ENCODE measurements around the gene KRT84. TPM values are rescaled to one million over a fixed set of nuclear protein-coding genes. Genes with fewer than 3 reads are reported as not detected.

Gene KRT84
- total RNA-seq (2014; rRNA removed; shearing (Covaris generic); ENCODE audit: low replicate concordance): not detected in 2 replicates

DNA sequence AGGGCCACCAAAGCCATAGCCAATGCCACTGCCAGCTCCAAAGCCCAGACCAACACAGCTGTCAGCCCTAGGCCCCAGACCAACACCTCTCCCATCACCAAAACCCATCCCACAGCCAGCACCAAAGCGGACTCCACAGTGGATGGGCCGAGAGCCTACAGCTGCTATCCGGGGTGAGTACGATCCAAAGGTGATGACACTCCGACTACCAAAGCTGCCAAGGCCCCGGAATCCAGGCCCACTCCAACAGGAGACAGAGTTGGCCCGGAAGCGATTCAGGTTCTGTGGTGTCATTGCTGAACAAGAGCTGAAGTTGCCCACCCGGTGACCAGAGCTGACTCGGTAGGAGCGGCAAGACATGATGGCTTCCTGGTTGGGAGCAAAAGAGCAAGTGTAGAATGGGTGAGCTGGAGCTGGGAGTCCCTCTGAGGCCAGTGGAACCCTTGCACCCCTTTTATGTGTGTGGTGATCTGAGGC, at the start of gene KRT84:
Gene KRT84, minus strand, starts transcription at position 427 of the 477 bp plus-strand sequence. Its CDS starts 67 bp downstream, at position 360.
- no peak for DNase-seq (ENCODE audit: low read depth)
- in situ Hi-C loops (cut with HindIII; ENCODE audit: low pct_unique_long_range_greater_than_20kb, low sequenced_read_pairs): no loop called here

GRCh38 chr12:52434760-52435530, 49.5 kb upstream of the KRT84 start:
- no peak for DNase-seq (ENCODE audit: low read depth)

GRCh38 chr12:52434081-52434733, 48.8 kb upstream of the KRT84 start, which contains the start of gene KRT75:
Gene KRT75, minus strand, starts transcription at chr12:52434371. Its CDS starts 67 bp downstream, at chr12:52434304.
- DNase-seq (ENCODE audit: low read depth): no peak
- in situ Hi-C loops (cut with HindIII; ENCODE audit: low pct_unique_long_range_greater_than_20kb, low sequenced_read_pairs): no loop called here

More at GRCh38 chr12:52434760-52435530, 49.5 kb upstream of the KRT84 start:
- in situ Hi-C loops (cut with HindIII; ENCODE audit: low pct_unique_long_range_greater_than_20kb, low sequenced_read_pairs): no loop called here

DNA sequence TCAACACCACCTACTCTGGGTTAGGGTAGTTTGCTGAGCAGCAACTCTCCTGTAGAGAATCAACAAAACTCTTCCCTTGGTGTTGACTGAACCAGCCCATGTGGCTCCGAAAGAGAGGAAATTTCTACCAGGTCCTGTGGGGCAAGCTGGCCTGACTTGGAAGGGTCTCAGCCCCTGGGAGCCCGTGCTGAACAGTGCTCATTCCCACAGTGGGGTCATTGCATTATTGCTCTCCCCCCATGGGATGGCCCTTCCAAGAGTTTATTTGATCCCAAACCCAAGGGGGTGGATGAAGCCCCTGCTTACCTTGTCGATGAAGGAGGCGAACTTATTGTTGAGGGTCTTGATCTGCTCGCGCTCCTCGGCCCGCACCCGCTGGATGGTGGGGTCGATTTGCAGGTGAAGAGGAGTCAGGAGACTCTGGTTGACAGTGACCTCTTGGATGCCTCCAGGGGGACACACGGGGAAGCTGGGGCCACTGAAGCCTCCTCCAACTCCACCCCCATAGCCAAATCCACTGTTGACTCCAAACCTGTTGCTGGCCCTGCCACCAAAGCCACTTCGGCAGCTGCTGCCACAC, 48.1 kb upstream of the KRT84 start:
- in situ Hi-C loops (cut with HindIII; ENCODE audit: low pct_unique_long_range_greater_than_20kb, low sequenced_read_pairs): no loop called here

GRCh38 chr12:52432559-52433207, 47.2 kb upstream of the KRT84 start:
- in situ Hi-C loops (cut with HindIII; ENCODE audit: low pct_unique_long_range_greater_than_20kb, low sequenced_read_pairs): no loop called here
- DNase-seq (ENCODE audit: low read depth): no peak

More for the DNA sequence above, 48.1 kb upstream of the KRT84 start:
- DNase-seq (ENCODE audit: low read depth): no peak

DNA sequence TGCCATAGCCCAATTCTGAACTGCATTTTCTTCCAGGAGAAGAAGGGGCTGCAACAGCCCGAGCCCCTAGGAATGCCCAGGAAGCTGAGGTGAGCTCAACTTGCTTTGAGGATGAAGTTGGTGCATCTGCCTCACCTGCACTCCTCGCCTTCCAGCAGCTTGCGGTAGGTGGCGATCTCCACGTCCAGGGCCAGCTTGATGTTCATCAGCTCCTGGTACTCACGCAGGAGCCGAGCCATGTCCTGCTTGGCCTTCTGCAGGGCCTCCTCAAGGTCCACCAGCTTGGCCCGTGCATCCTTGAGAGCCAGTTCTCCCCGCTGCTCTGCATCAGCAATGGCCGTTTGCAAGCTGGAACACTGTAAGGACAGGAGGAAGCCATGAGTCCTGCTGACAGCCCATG, 42.7 kb upstream of the KRT84 start:
- no peak for DNase-seq (ENCODE audit: low read depth)
- in situ Hi-C loops (cut with HindIII; ENCODE audit: low pct_unique_long_range_greater_than_20kb, low sequenced_read_pairs): no loop called here

DNA sequence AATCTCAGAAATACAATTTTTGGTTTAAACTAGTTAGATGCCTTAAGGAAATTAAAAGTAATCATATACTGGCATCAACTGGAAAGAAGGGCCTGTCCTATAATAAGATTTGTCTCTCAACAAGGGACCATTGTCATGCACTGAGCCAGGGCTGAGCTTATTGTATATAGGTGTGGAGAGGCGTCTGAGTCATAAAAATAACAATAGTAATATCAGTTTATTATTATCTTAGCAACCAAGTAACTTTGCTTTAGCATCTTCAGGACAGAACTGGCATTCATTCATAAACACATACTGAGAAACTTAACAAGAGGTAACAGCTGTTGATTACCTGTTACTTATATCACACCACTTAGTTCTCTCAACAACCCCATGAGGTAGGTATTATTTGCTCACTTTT, 41.6 kb upstream of the KRT84 start:
- no peak for DNase-seq (ENCODE audit: low read depth)
- in situ Hi-C loops (cut with HindIII; ENCODE audit: low pct_unique_long_range_greater_than_20kb, low sequenced_read_pairs): no loop called here

DNA sequence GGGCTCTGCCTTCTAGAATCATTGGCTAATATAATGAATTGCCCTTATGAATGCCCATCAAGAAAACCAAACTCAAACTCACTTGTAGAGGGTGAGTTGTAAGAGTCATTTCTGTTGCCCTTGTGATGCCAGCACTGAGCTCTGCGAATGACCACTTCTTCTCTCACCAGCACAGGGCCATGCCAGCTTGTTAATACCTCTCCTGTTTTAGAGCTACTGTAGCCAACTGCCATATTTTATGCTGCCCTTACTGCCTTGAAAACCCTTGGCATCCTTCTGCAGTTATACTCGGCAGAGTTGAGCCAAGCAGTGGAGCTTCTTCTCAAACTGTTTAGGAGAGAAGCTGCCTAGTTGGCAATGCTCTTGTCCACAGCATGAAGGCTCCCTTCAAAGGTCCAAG, 40.6 kb upstream of the KRT84 start:
- in situ Hi-C loops (cut with HindIII; ENCODE audit: low pct_unique_long_range_greater_than_20kb, low sequenced_read_pairs): no loop called here
- no peak for DNase-seq (ENCODE audit: low read depth)

GRCh38 chr12:52425466-52425865, 40.0 kb upstream of the KRT84 start:
- in situ Hi-C loops (cut with HindIII; ENCODE audit: low pct_unique_long_range_greater_than_20kb, low sequenced_read_pairs): no loop called here
- DNase-seq (ENCODE audit: low read depth): no peak

DNA sequence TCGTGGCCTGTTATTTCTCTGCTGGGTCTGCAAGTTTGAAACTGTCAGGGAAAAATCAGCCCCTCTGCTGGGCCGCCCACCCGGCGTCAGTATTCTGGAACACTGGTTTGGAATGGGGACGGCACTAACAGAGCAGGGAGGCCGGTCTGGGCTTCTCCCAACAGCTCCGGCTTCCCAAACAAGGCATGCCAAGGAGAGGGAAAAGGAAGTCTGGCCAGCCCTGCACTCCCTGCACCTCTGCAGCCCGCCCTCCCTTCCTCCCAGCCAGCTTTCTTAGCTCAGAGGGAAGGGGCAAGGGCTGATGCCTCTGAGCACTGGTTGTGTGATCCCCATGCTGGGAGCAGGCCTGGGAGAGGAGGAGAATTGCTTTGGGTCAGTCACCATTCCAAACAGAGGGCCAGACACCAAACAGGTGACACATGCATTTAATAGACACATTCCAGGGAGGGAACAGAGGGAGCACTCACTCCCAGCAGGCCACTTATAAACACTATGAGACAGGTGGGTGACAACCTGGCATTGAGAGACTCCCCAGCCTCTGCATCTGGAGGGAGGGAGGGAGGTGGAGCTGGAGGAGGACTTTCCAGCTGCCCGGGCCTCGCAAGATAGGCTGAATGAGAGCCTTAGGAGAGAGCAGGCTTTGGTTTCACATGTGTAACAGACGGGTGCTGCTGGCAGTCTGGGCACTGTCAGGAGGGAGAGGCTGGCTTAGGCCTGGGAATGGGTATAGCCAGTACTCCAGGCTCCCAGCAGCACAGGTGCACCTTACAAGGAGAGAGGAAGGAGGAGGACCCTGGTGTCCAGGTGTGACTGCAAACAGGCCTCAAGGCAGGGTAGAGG, 38.4 kb upstream of the KRT84 start:
- DNase-seq (ENCODE audit: low read depth): no peak
- in situ Hi-C loops (cut with HindIII; ENCODE audit: low pct_unique_long_range_greater_than_20kb, low sequenced_read_pairs): no loop called here

DNA sequence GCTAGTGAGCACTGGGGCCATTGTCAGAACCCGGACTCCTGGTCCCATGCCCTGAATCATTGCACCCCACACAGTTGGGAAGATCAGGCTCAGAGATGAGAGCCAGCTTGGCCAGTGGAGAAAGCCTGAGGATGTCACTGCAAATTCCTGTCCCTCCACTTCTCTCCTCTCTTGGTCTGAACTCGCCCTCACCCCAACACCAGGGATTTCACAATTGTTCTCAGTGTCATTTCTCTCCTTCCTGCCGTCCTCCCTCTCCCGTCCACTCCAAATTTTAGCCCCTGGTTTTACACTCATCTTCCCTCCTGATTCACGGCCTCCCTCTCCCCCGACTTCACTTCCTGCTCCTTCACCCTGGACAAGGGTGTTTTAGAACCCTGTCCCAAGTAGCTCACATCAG, 37.6 kb upstream of the KRT84 start:
- DNase-seq (ENCODE audit: low read depth): no peak
- in situ Hi-C loops (cut with HindIII; ENCODE audit: low pct_unique_long_range_greater_than_20kb, low sequenced_read_pairs): no loop called here

DNA sequence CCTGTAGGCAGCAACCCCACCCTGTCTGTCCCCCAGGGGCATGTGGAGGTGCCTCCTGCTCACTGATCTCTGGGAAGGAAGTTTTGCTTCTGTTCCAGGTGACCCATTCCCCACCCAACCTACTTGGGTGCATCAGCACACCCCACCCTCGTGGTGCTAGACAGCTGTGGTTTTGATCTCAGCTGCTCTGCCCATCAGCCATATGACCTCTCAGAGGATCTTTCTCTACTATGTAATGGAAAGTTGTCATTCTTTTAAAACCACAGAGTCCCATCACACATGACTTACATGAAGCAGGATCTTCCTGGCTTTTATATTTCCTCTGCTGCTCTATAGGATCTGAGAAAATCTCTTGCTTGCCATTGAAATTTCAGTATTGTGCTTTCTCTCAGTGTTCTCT, 34.2 kb upstream of the KRT84 start:
- no peak for DNase-seq (ENCODE audit: low read depth)
- in situ Hi-C loops (cut with HindIII; ENCODE audit: low pct_unique_long_range_greater_than_20kb, low sequenced_read_pairs): no loop called here

DNA sequence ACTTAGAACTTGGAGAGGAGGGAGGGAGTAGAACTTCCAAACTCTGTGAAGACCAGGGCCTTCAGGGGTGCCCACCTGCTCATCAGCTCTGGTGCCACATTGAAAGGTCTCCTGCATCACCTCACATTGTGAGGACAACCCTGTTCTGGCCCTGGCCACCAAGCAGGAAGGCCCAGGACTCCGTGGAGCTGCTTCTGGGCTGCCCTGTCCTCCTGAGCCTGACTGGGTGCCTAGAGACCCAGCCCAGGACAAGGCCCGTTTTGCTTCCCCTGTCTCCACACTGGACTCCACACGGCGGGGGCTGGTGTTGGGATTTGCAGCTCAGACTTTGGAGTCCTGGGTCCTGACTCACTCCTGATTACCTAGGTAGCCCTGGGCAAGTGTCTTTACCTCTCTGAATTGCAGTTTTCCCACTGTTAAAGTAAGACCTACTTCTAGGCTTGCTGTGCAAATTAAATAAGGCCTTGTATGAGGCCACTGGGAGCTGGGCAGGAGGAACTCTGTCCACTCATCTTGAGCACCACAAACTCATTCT, 33.2 kb upstream of the KRT84 start:
- no peak for DNase-seq (ENCODE audit: low read depth)
- in situ Hi-C loops (cut with HindIII; ENCODE audit: low pct_unique_long_range_greater_than_20kb, low sequenced_read_pairs): no loop called here

DNA sequence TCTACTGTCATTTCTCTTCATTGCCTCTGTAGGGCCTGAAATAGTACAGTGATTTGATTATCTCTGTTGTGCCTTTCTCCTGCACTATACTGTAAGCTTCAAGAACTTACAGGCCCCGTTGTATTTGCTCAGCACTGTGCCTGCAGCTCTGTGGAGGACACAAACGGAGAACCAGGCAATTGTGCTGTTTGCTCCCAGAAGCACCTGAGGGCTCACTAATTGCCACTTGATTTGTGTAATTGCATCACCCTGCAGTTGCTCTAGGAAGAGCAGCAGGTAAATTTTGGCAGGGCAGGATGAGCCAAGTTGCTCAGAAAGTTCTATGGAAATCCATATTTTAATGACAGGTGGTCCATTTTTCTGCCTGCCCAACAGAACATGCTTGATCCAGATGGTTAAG, 32.3 kb upstream of the KRT84 start:
- no peak for DNase-seq (ENCODE audit: low read depth)
- in situ Hi-C loops (cut with HindIII; ENCODE audit: low pct_unique_long_range_greater_than_20kb, low sequenced_read_pairs): no loop called here

GRCh38 chr12:52416795-52417194, 31.3 kb upstream of the KRT84 start:
- in situ Hi-C loops (cut with HindIII; ENCODE audit: low pct_unique_long_range_greater_than_20kb, low sequenced_read_pairs): no loop called here
- DNase-seq (ENCODE audit: low read depth): no peak

DNA sequence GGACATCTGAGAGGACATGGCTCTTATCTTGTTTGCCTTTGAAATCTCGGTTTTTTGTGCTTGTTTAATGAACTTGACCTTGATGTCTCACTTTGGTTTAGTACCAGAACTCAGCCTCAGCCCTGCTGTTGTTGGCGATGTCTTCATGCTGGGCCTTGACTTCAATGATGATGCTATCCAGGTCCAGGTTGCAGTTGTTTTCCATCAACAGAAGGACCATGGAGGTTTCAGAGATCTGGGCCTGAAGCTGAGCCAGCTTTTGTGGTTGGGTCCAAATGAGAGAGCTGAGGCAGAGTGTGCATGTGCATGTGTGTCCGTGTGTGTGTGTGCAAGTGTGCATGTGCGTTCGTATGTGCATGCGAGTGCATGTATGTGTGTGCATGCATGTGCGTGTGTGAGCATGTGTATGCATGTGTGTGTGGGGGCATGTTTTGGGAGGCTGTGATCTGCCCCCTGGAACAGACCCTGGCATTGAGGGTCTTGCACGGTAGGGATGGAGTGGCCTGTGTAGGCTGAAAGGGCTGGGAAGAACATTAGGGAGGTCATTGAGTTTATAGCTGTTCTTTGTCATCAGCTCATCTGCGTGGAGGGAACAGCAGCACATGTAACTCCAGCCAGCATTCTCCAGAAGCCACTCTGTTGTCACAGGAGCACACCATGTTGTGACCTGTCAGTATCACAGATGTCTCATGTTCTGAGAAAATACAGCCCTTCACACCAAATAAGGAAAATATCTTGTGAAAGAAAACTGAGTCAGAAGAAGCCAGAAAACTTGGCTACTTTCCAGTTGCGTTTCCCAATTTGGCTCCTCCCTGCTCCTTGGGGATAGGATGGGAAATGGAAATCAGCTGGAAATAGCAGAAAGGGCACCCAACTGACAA, 30.7 kb upstream of the KRT84 start:
- peak; percentile 31 for DNase-seq (ENCODE audit: low read depth)
- in situ Hi-C loops (cut with HindIII; ENCODE audit: low pct_unique_long_range_greater_than_20kb, low sequenced_read_pairs): no loop called here

DNA sequence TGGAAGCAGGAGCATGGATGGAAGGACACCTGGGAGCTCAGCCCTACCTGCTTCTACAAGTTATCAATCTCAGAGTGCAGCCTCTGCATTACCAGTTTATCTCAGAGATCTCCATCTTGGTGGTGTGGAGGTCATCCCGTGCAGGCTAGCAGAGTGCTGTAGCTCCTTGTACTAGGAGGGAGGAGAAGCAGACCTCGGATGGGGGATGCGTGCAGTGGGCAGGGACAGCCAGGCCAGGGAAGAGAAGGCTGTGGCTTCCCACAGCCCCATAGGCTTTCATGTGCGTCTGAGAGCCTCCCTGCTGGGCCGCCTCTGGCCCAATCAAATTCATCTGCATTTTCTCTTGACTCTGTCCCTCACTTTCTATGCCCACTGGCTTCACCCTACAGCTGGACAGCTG, 29.5 kb upstream of the KRT84 start:
- in situ Hi-C loops (cut with HindIII; ENCODE audit: low pct_unique_long_range_greater_than_20kb, low sequenced_read_pairs): no loop called here
- no peak for DNase-seq (ENCODE audit: low read depth)
